Melanocyte of skin (primary cell): ENCODE measurements around the gene FAT2. TPM values are rescaled to one million over a fixed set of nuclear protein-coding genes. Genes with fewer than 3 reads are reported as not detected.

Experiments
- total RNA-seq, 2 donors: library from RNA; depleted of rRNA; stranded (reverse); fragments of >200 nt; gene quantifications; 2 replicates each; pipeline ENCODE4 v1.2.3, GENCODE V29; 2012

The FAT2 gene, protein sequence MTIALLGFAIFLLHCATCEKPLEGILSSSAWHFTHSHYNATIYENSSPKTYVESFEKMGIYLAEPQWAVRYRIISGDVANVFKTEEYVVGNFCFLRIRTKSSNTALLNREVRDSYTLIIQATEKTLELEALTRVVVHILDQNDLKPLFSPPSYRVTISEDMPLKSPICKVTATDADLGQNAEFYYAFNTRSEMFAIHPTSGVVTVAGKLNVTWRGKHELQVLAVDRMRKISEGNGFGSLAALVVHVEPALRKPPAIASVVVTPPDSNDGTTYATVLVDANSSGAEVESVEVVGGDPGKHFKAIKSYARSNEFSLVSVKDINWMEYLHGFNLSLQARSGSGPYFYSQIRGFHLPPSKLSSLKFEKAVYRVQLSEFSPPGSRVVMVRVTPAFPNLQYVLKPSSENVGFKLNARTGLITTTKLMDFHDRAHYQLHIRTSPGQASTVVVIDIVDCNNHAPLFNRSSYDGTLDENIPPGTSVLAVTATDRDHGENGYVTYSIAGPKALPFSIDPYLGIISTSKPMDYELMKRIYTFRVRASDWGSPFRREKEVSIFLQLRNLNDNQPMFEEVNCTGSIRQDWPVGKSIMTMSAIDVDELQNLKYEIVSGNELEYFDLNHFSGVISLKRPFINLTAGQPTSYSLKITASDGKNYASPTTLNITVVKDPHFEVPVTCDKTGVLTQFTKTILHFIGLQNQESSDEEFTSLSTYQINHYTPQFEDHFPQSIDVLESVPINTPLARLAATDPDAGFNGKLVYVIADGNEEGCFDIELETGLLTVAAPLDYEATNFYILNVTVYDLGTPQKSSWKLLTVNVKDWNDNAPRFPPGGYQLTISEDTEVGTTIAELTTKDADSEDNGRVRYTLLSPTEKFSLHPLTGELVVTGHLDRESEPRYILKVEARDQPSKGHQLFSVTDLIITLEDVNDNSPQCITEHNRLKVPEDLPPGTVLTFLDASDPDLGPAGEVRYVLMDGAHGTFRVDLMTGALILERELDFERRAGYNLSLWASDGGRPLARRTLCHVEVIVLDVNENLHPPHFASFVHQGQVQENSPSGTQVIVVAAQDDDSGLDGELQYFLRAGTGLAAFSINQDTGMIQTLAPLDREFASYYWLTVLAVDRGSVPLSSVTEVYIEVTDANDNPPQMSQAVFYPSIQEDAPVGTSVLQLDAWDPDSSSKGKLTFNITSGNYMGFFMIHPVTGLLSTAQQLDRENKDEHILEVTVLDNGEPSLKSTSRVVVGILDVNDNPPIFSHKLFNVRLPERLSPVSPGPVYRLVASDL (N-terminal part only)
- total RNA-seq: 1 to 10 TPM in 1 of 2 donors, under 1 TPM in 1; under 0.01 to 2.4 TPM

DNA sequence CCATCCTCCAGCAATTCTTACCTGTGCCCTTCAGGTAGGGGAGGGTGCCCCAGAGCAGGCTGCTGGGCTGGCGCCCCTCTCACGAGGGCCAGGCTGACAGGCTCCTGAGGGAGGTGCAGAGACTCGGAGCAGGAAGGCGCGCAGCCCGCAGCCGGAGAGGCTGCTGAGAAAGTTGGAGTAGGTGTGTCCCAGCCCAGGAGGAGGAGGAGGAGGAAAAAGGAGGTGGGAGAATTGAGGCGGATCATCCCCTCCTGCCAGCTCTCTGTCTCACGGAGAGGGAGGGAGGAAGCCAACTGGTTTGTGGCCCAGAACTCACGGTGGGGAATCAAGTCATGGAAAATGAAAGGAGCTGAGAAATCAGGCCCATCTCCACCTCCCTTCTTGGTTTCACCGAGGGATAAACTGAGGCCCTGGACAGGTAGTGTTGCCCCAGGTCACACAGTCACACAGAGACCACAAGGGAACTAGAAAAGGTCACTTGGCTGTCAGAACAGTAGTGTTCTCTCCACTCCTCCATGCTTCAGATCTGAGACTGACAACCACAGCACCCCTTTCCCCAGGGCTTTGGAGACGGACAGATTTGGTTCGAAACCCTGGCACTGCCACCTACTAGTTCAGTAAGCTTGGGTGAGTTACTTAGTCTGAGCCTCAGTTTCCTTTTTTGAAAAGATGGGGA, at the start of gene FAT2:
FAT2 (minus strand) TSS at position 188 of the 676 bp plus-strand sequence. CDS start 22,400 bp downstream, outside the sequence.

Other genes starting within 250 kb of the FAT2 start
- gene SLC36A2, start 243.8 kb downstream of the FAT2 start, total RNA-seq: not detected
- gene SLC36A1, start 143.7 kb downstream of the FAT2 start, total RNA-seq: 10 to 100 TPM; 14.7 to 15.5 TPM
- gene SPARC, start 95.6 kb upstream of the FAT2 start, total RNA-seq: 100 to 1,000 TPM; 438 to 998 TPM
- 100 to 1,000 TPM; 246 to 463 TPM for gene ATOX1, start 167.3 kb upstream of the FAT2 start, total RNA-seq
- gene G3BP1, start 180.6 kb upstream of the FAT2 start, total RNA-seq: 100 to 1,000 TPM; 155 to 366 TPM